ENCODE data around the gene CUZD1.

- TF ChIP-seq CTCF (IDR thresholded peaks at IDR 0.05) (no peak), POLR2A (IDR thresholded peaks at IDR 0.05) (no peak)
Measured at GRCh38 chr10:122876467-122876855, 30.8 kb upstream of the CUZD1 start.
